ENCODE results near the gene MRPL32.

Gene MRPL32

GRCh38 chr7:42967391-42967790 is 35.2 kb downstream of the MRPL32 start:
- no peak for DNase-seq

GRCh38 chr7:42972699-42973500 is 40.7 kb downstream of the MRPL32 start:
- no peak for DNase-seq

GRCh38 chr7:42976371-42976770 is 44.2 kb downstream of the MRPL32 start:
- DNase-seq = no peak

- DNase-seq = no peak
Observed at GRCh38 chr7:42978496-42978895, 46.3 kb downstream of the MRPL32 start.

GRCh38 chr7:42980084-42980483 is 47.9 kb downstream of the MRPL32 start:
- no peak for DNase-seq

GRCh38 chr7:42980514-42980913 is 48.3 kb downstream of the MRPL32 start:
- no peak for DNase-seq

GRCh38 chr7:42981601-42982000 is 49.4 kb downstream of the MRPL32 start:
- DNase-seq = no peak

- no peak for DNase-seq
Observed at GRCh38 chr7:42982604-42983115, 50.5 kb downstream of the MRPL32 start.

GRCh38 chr7:42984137-42984536 is 52.0 kb downstream of the MRPL32 start:
- no peak for DNase-seq

GRCh38 chr7:42986213-42986612 is 54.0 kb downstream of the MRPL32 start:
- DNase-seq = no peak

- no peak for DNase-seq
Observed at GRCh38 chr7:42986781-42987248, 54.6 kb downstream of the MRPL32 start.
